ENCODE measurements around the gene KCNJ3. TPM values are rescaled to one million over a fixed set of nuclear protein-coding genes. Genes with fewer than 3 reads are reported as not detected.

Gene KCNJ3
- total RNA-seq, 1 experiment from 2014 or later: not detected

GRCh38 chr2:154740361-154740760 lies 41.9 kb downstream of the KCNJ3 start:
- Histone ChIP-seq H2AFZ (ENCODE audit: low read depth, low read length, poor library complexity, severe bottlenecking) (no peak overlapping the region), H3K4me3 (replicated peaks in 1 of 2; ENCODE audit: low read depth in 1 of 2, low read length in 2 of 2) (no peak overlapping the region), H4K20me1 (ENCODE audit: insufficient read depth) (no peaks in the 10 kb centered on the region), H3K27ac (ENCODE audit: low read depth, low read length) (no peak overlapping the region), H3K9me2 (ENCODE audit: insufficient read depth) (no peaks in the 10 kb centered on the region), H3K79me2 (ENCODE audit: insufficient read depth, low read length) (no peaks in the 10 kb centered on the region), H3K4me2 (ENCODE audit: low read length) (no peak overlapping the region), H3K4me1 (ENCODE audit: control insufficient read depth in 1 of 2, insufficient read depth in 2 of 2, low read length in 2 of 2) (no peaks in the 10 kb centered on the region), H3K9ac (ENCODE audit: low read length) (no peak overlapping the region), H3K27me3 (ENCODE audit: insufficient read depth, low read length) (no peaks in the 10 kb centered on the region), H3K36me3 (ENCODE audit: control insufficient read depth in 1 of 2, insufficient read depth in 2 of 2, low read length in 2 of 2) (no peaks in the 10 kb centered on the region), H3K9me3 (ENCODE audit: control insufficient read depth in 1 of 2, insufficient read depth in 1 of 2, low read depth in 1 of 2, low read length in 2 of 2) (no peaks in the 10 kb centered on the region)
- DNase-seq (ENCODE audit: low read depth, low spot score): no peak
- no TSS peak for BruUV-seq (replicated peaks)
- RAD21 ChIA-PET (ENCODE audit: low non-redundant PET in 1 of 2, low total read pairs in 2 of 2, uncharacterized antibody in 2 of 2, unreplicated experiment in 2 of 2): no interaction called here
- TF ChIP-seq, protein P1, sequence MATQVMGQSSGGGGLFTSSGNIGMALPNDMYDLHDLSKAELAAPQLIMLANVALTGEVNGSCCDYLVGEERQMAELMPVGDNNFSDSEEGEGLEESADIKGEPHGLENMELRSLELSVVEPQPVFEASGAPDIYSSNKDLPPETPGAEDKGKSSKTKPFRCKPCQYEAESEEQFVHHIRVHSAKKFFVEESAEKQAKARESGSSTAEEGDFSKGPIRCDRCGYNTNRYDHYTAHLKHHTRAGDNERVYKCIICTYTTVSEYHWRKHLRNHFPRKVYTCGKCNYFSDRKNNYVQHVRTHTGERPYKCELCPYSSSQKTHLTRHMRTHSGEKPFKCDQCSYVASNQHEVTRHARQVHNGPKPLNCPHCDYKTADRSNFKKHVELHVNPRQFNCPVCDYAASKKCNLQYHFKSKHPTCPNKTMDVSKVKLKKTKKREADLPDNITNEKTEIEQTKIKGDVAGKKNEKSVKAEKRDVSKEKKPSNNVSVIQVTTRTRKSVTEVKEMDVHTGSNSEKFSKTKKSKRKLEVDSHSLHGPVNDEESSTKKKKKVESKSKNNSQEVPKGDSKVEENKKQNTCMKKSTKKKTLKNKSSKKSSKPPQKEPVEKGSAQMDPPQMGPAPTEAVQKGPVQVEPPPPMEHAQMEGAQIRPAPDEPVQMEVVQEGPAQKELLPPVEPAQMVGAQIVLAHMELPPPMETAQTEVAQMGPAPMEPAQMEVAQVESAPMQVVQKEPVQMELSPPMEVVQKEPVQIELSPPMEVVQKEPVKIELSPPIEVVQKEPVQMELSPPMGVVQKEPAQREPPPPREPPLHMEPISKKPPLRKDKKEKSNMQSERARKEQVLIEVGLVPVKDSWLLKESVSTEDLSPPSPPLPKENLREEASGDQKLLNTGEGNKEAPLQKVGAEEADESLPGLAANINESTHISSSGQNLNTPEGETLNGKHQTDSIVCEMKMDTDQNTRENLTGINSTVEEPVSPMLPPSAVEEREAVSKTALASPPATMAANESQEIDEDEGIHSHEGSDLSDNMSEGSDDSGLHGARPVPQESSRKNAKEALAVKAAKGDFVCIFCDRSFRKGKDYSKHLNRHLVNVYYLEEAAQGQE (IDR thresholded peaks at IDR 0.05; ENCODE audit: low read depth): no peak
- TF ChIP-seq, protein P2, sequence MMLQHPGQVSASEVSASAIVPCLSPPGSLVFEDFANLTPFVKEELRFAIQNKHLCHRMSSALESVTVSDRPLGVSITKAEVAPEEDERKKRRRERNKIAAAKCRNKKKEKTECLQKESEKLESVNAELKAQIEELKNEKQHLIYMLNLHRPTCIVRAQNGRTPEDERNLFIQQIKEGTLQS (IDR thresholded peaks at IDR 0.05): no peak
- no peak for TF ChIP-seq FOSL1 (IDR thresholded peaks at IDR 0.05; ENCODE audit: low read depth)
- no peak for TF ChIP-seq EGR1 (IDR thresholded peaks at IDR 0.05; ENCODE audit: low read depth)
- TF ChIP-seq YY1 (IDR thresholded peaks at IDR 0.05; ENCODE audit: extremely low read depth, insufficient replicate concordance, low read depth, low read length): no peak
- no peak for TF ChIP-seq SRF (IDR thresholded peaks at IDR 0.05; ENCODE audit: low read depth)
- no peak for TF ChIP-seq ELF1 (IDR thresholded peaks at IDR 0.05; ENCODE audit: borderline replicate concordance, low read depth)
- TF ChIP-seq, protein P3, sequence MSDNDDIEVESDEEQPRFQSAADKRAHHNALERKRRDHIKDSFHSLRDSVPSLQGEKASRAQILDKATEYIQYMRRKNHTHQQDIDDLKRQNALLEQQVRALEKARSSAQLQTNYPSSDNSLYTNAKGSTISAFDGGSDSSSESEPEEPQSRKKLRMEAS (IDR thresholded peaks at IDR 0.05): no peak
- TF ChIP-seq POLR2AphosphoS5 (IDR thresholded peaks at IDR 0.05; ENCODE audit: low read depth, low read length): no peak
- no peak for TF ChIP-seq SIN3A (IDR thresholded peaks at IDR 0.05; ENCODE audit: low read depth)
- no peak for TF ChIP-seq SP1 (IDR thresholded peaks at IDR 0.05; ENCODE audit: low read depth)
- TF ChIP-seq CEBPB (IDR thresholded peaks at IDR 0.05; ENCODE audit: low read depth): no peak
- TF ChIP-seq CBX3 (IDR thresholded peaks at IDR 0.05; ENCODE audit: low read depth): no peak
- POLR2A ChIA-PET: no interaction called here
- no peak for ATAC-seq
- intact Hi-C loops (cut with micrococcal nuclease): no loop called here
- CTCF ChIA-PET: no interaction called here
